ENCODE results near the gene EID1.

GRCh38 chr15:48905216-48905615, 27.3 kb downstream of the EID1 start:
- TF ChIP-seq CTCF (IDR thresholded peaks at IDR 0.05; ENCODE audit: borderline replicate concordance, extremely low read depth, low read length, poor library complexity, severe bottlenecking) (no peak), EZH2 (IDR thresholded peaks at IDR 0.05; ENCODE audit: borderline replicate concordance, low read depth, low read length, severe bottlenecking) (no peak)

Measured in DND-41 (cell line).